OCI-LY7 (cell line): ENCODE measurements around the gene PGC. TPM values are rescaled to one million over a fixed set of nuclear protein-coding genes. Genes with fewer than 3 reads are reported as not detected.

Source experiments
- Bru-seq: library from RNA; stranded (reverse); fragments of 400-500 nt; gene quantifications from one replicate; lab custom pipeline; 2021; lab: Mats Ljungman, UMichigan
- BruChase-seq, 2 experiments: library from RNA; stranded (reverse); fragments of 400-500 nt; gene quantifications; one replicate each; lab custom pipeline; 2021; lab: Mats Ljungman, UMichigan
- BruUV-seq: library from RNA; stranded (reverse); fragments of 400-500 nt; replicated peaks from 2 replicates; lab custom pipeline; 2021; lab: Mats Ljungman, UMichigan
- CTCF ChIA-PET: fragments of 300-600 bp; sonication (Branson Sonifier 250); formaldehyde crosslinking; loops from one replicate; lab custom pipeline; 2022; ENCODE audit warnings: antibody characterized with exemption; ENCODE audit not compliant: unreplicated experiment; lab: Charles Lee
- POLR2A ChIA-PET: fragments of 300-600 bp; sonication (Branson Sonifier 250); formaldehyde crosslinking; loops from one replicate; lab custom pipeline; 2022; ENCODE audit warnings: antibody characterized with exemption; lab: Charles Lee
- DNase-seq: peaks from one replicate; pipeline ENCODE4 v3.0.0-alpha.2; 2015; ENCODE audit warnings: low spot score
- H2AFZ ChIP-seq: fragments of 200-600 bp; sonication (generic), shearing (Covaris generic); 2 replicates; pipeline ENCODE4 v1.6.1; 2014; ENCODE audit warnings: mild to moderate bottlenecking, antibody characterized with exemption, low read length, moderate library complexity
- H3K27ac ChIP-seq: fragments of 200-600 bp; sonication (generic); 2 replicates; pipeline ENCODE4 v1.5.1; 2014; ENCODE audit warnings: mixed run types, low read depth, mild to moderate bottlenecking, moderate library complexity, low read length, inconsistent platforms; ENCODE audit not compliant: poor library complexity, severe bottlenecking
- H3K36me3 ChIP-seq: fragments of 200-600 bp; sonication (generic); 2 replicates; pipeline ENCODE4 v1.6.1; 2014; ENCODE audit warnings: mild to moderate bottlenecking, antibody characterized with exemption, low read length, moderate library complexity, mixed read lengths; ENCODE audit not compliant: insufficient read depth
- H3K4me1 ChIP-seq: fragments of 200-600 bp; sonication (generic); 2 replicates; pipeline ENCODE4 v1.5.1; 2014; ENCODE audit warnings: mild to moderate bottlenecking, low read length; ENCODE audit not compliant: insufficient read depth, poor library complexity, severe bottlenecking
- H3K4me2 ChIP-seq: fragments of 200-600 bp; sonication (generic); 2 replicates; pipeline ENCODE4 v1.6.1; 2014; ENCODE audit warnings: mild to moderate bottlenecking, low read length
- H3K4me3 ChIP-seq: fragments of 200-600 bp; sonication (generic); 2 replicates; pipeline ENCODE4 v1.5.1; 2014; ENCODE audit warnings: mild to moderate bottlenecking, low read depth, low read length; ENCODE audit not compliant: poor library complexity, severe bottlenecking
- H3K79me2 ChIP-seq: fragments of 200-600 bp; sonication (generic); 2 replicates; pipeline ENCODE4 v1.6.1; 2016; ENCODE audit warnings: low read depth, mild to moderate bottlenecking, low read length, moderate library complexity, mixed read lengths; ENCODE audit not compliant: insufficient read depth
- H3K9me2 ChIP-seq: fragments of 200-600 bp; sonication (generic); 2 replicates; pipeline ENCODE4 v1.6.1; 2016; ENCODE audit warnings: mild to moderate bottlenecking, low read length, mixed read lengths; ENCODE audit not compliant: insufficient read depth
- H3K9me3 ChIP-seq: fragments of 200-600 bp; sonication (generic); 2 replicates; pipeline ENCODE4 v1.6.1; 2014; ENCODE audit warnings: mild to moderate bottlenecking, mixed run types, low read length, mixed read lengths
- H4K20me1 ChIP-seq: fragments of 200-600 bp; sonication (generic); 2 replicates; pipeline ENCODE4 v1.6.1; 2014; ENCODE audit warnings: mild to moderate bottlenecking, antibody characterized with exemption, low read length, moderate library complexity, mixed read lengths; ENCODE audit not compliant: insufficient read depth
- EZH2phosphoT487 ChIP-seq: fragments of 200-600 bp; sonication (generic); IDR thresholded peaks from 2 replicates; pipeline ENCODE4 v1.6.1; 2018; ENCODE audit warnings: low read depth, borderline replicate concordance, mild to moderate bottlenecking, mixed run types, antibody characterized with exemption, low read length, moderate library complexity, mixed read lengths
- intact Hi-C: fragments of 100-400 bp; cut with micrococcal nuclease; formaldehyde crosslinking; loops from one replicate; pipeline ENCODE4 v1.10.0; 2022; ENCODE audit not compliant: unreplicated experiment
- long read RNA-seq: library from polyadenylated mRNA; stranded (forward); transcript quantifications from one replicate; pipeline ENCODE4 v2.0.0, GENCODE V29; 2022
- total RNA-seq, 2 experiments: library from RNA; depleted of rRNA in 1 of 2; stranded (reverse); fragments of >200 nt in 1 of 2; shearing (Covaris generic) in 1 of 2; gene quantifications; 2 replicates each; pipeline ENCODE4 v1.2.3, GENCODE V29; 2014 to 2022
- TF ChIP-seq, protein P1 (sequence below): fragments of 200-600 bp; sonication (generic); conservative IDR thresholded peaks from 2 replicates; pipeline ENCODE4 v1.5.1; 2014; ENCODE audit warnings: mild to moderate bottlenecking, antibody characterized with exemption, low read length, moderate library complexity, mixed read lengths

PGC gene
- total RNA-seq (2014; rRNA removed; shearing (Covaris generic)) (not detected in 2 replicates), total RNA-seq (2022) (not detected in 2 replicates), Bru-seq, nascent RNA (not detected), BruChase-seq, experiment 1, labeled RNA remaining after a 6-hour chase (not detected), BruChase-seq, experiment 2, labeled RNA remaining after a 2-hour chase (percentile 13 among the genes with signal in this experiment)
- long read RNA-seq: 0 reads

DNA sequence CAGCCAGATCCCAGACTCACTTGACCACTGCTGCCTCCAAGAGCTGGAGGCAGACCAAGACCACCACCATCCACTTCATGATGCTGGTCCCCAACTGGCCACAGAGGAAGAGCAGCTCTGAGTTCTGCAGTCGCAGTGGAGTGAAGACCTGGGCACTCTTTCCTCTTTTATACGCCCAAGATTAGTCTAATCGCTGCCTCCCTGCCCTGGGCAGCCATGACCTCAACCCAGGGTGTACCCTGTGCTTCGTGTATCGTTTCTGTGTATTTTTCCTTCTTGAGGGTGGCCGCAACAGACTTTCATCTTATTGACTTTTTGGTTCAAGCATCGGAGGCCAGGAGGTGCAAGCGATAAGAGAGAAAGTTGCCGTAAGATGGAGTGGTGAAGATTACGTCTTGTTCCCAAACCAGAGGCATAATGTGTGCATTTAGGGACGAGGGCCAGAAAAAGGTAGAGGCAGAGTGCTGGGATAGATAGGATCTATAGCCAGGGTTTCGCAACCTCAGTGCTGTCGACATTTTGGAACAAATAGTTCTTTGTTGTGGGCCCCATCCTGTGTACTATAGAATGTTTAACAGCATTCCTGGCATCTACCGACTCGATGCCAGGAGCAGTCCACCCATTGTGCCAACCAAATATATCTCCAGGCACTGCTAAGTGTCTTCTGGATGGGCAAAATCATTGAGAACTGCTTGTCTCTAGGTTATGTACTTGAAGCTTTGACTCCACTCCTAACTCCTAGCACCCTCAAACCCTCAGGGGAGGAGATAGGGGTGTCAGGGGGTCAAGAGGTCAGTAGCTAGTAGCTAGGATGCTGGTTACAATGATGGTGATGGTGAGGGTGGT, at the start of gene PGC:
Gene PGC, minus strand, starts transcription at position 142 of the 846 bp plus-strand sequence. Its CDS starts 63 bp downstream, at position 79.
- Histone ChIP-seq H3K4me1 (no peaks in the 10 kb centered on the region), H3K4me3 (no peak within 1 kb of the TSS), H3K79me2 (no peaks in the 10 kb centered on the region), H3K36me3 (no peaks in the 10 kb centered on the region), H3K9me2 (no peaks in the 10 kb centered on the region), H3K9me3 (no peaks in the 10 kb centered on the region), H2AFZ (no peak within 1 kb of the TSS), H3K27ac (no peak within 1 kb of the TSS), H4K20me1 (no peaks in the 10 kb centered on the region), H3K4me2 (no peak within 1 kb of the TSS)
- intact Hi-C loops: no loop called here
- POLR2A ChIA-PET: interaction anchor here (1.2 kb wide), 1 partner anchor 21 kb away, joined by 3 read pairs; no protein-coding TSS in a partner anchor
- CTCF ChIA-PET: interaction anchor here (0.5 kb wide), 1 partner anchor 420 kb away, joined by 3 read pairs; no protein-coding TSS in a partner anchor
- no TSS peak for BruUV-seq
- no peak for DNase-seq
- TF ChIP-seq, protein P1, sequence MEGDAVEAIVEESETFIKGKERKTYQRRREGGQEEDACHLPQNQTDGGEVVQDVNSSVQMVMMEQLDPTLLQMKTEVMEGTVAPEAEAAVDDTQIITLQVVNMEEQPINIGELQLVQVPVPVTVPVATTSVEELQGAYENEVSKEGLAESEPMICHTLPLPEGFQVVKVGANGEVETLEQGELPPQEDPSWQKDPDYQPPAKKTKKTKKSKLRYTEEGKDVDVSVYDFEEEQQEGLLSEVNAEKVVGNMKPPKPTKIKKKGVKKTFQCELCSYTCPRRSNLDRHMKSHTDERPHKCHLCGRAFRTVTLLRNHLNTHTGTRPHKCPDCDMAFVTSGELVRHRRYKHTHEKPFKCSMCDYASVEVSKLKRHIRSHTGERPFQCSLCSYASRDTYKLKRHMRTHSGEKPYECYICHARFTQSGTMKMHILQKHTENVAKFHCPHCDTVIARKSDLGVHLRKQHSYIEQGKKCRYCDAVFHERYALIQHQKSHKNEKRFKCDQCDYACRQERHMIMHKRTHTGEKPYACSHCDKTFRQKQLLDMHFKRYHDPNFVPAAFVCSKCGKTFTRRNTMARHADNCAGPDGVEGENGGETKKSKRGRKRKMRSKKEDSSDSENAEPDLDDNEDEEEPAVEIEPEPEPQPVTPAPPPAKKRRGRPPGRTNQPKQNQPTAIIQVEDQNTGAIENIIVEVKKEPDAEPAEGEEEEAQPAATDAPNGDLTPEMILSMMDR: no peak
- no peak for TF ChIP-seq EZH2phosphoT487

DNA sequence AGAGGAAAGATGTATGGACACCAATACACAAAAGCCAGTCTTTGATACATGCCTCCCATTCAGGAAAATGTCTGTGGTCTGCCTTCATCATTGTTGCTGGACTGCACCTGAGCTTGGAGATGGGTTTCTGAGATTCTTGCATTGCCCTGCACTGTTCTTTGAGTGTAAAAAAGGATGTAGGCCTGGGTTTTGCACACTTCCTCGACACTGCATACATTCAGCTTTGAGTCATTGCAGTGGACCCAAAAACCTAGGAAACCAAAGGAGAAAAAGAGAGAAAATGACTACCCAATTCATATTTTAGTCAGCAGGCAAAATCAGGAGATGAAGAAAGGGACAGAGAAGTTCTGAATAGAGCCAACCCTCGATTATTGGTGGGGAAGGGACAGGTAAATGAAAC, 49.3 kb upstream of the PGC start:
- intact Hi-C loops: no loop called here
- no peaks in the 10 kb centered on the region for H3K4me1 ChIP-seq
- H3K9me3 ChIP-seq: no peaks in the 10 kb centered on the region
- ChIA-PET POLR2A (interaction anchor here (0.7 kb wide), 1 partner anchor 212 kb away, joined by 3 read pairs; no protein-coding TSS in a partner anchor), CTCF (no interaction called here)
- BruUV-seq: no TSS peak
- no peak for TF ChIP-seq EZH2phosphoT487
- TF ChIP-seq, protein P1: no peak
- no peak overlapping the region for H3K27ac ChIP-seq
- no peak overlapping the region for H2AFZ ChIP-seq
- H3K36me3 ChIP-seq: peaks cover 79% of the 10 kb centered on the region
- no peak overlapping the region for H3K4me2 ChIP-seq
- H4K20me1 ChIP-seq: no peaks in the 10 kb centered on the region; the same call in 1 of the 2 replicates
- no peak for DNase-seq
- no peaks in the 10 kb centered on the region; the same call in 1 of the 2 replicates for H3K79me2 ChIP-seq
- no peaks in the 10 kb centered on the region for H3K9me2 ChIP-seq
- H3K4me3 ChIP-seq: no peak overlapping the region
